HepG2 (cell line): ENCODE results near the gene MYLK. TPM values are rescaled to one million over a fixed set of nuclear protein-coding genes. Genes with fewer than 3 reads are reported as not detected.

Source experiments
- ATAC-seq: fragments of 200-7000 bp; cut with Tn5 transposase; 3 replicates; pipeline ENCODE4 v1.9.1; 2020; ENCODE audit warnings: mild to moderate bottlenecking, moderate library complexity
- BruUV-seq: library from RNA; stranded (reverse); fragments of 400-500 nt; replicated peaks from 2 replicates; lab custom pipeline; 2021; lab: Mats Ljungman, UMichigan
- CTCF ChIA-PET: fragments of 300-600 bp; formaldehyde crosslinking; extraction: SDS; loops from one replicate; lab custom pipeline; 2021; ENCODE audit warnings: low total read pairs, inconsistent platforms, low intra/inter-chr PET ratio; lab: Yijun Ruan, JAX
- POLR2A ChIA-PET: fragments of 350-600 bp; sonication (Branson Sonifier 250); formaldehyde crosslinking; loops from one replicate; lab custom pipeline; 2020; ENCODE audit warnings: antibody characterized with exemption, inconsistent platforms; lab: Yijun Ruan, JAX
- DNase-seq: peaks from one replicate; pipeline ENCODE4 v3.0.0-alpha.2; 2015; ENCODE audit warnings: low spot score
- FAIRE-seq: peaks from 3 replicates; lab custom pipeline; 2011; peaks lifted over from hg19 to GRCh38; lab: Jason Lieb, UNC
- H2AFZ ChIP-seq: one replicate; pipeline ENCODE4 v1.6.1; 2011; ENCODE audit warnings: low read length, inconsistent platforms
- H3K27ac ChIP-seq: fragments of 300-600 bp; 3 replicates; pipeline ENCODE4 v1.8.0; 2011; ENCODE audit warnings: mixed run types, mild to moderate bottlenecking, mixed read lengths, low read length, inconsistent platforms; ENCODE audit not compliant: insufficient read depth; ENCODE audit errors: extremely low read length
- H3K27me3 ChIP-seq, 2 experiments: fragments of 200-600 bp in 1 of 2; 2 replicates in 1 of 2; 3 replicates in 1 of 2; pipeline versions ENCODE4 v1.6.0 to v1.8.0; 2011; ENCODE audit warnings: low read length in 2 of 2, mild to moderate bottlenecking in 2 of 2, moderate library complexity in 2 of 2, inconsistent platforms in 1 of 2; ENCODE audit not compliant: insufficient read depth in 2 of 2, control insufficient read depth in 1 of 2
- H3K36me3 ChIP-seq, 2 experiments: fragments of 200-600 bp in 1 of 2; replicated peaks in 1 of 2; 2 replicates in 1 of 2; 3 replicates in 1 of 2; pipeline versions ENCODE4 v1.5.1 to v1.8.0; 2011; ENCODE audit warnings: low read length in 2 of 2, inconsistent platforms in 1 of 2; ENCODE audit not compliant: insufficient read depth in 2 of 2, control insufficient read depth in 1 of 2
- H3K4me1 ChIP-seq: 2 replicates; pipeline ENCODE4 v1.5.1; 2012; ENCODE audit warnings: low read length, inconsistent platforms; ENCODE audit not compliant: insufficient read depth
- H3K4me2 ChIP-seq: 2 replicates; pipeline ENCODE4 v1.6.0; 2011; ENCODE audit warnings: low read depth, low read length, inconsistent platforms
- H3K4me3 ChIP-seq, 3 experiments: fragments of 200-600 bp in 1 of 3; sonication (generic), shearing (Covaris generic) in 1 of 3; replicated peaks in 1 of 3; 2 replicates each; pipeline ENCODE4 v1.5.1; 2011 to 2016; ENCODE audit warnings: low read length in 3 of 3, inconsistent platforms in 2 of 3, low read depth in 2 of 3, mild to moderate bottlenecking in 2 of 3, control low read depth in 1 of 3, mixed read lengths in 1 of 3; ENCODE audit not compliant: insufficient read depth in 1 of 3
- H3K79me2 ChIP-seq: one replicate; pipeline ENCODE4 v1.6.1; 2011; ENCODE audit warnings: low read length, inconsistent platforms; ENCODE audit not compliant: insufficient read depth
- H3K9ac ChIP-seq: 2 replicates; pipeline ENCODE4 v1.6.0; 2011; ENCODE audit warnings: mild to moderate bottlenecking, low read depth, low read length, inconsistent platforms; ENCODE audit not compliant: insufficient read depth
- H3K9me3 ChIP-seq: 2 replicates; pipeline ENCODE4 v1.5.1; 2012; ENCODE audit warnings: mild to moderate bottlenecking, low read length
- H4K20me1 ChIP-seq: 2 replicates; pipeline ENCODE4 v1.6.0; 2011; ENCODE audit warnings: inconsistent platforms, mild to moderate bottlenecking, low read length, moderate library complexity; ENCODE audit not compliant: insufficient read depth
- GZF1 ChIP-seq: sonication (generic); formaldehyde crosslinking; IDR thresholded peaks from 2 replicates; pipeline ENCODE4 v1.5.1; 2020; ENCODE audit warnings: mild to moderate bottlenecking, missing genetic modification reagents
- HCFC1 ChIP-seq: fragments of 150-350 bp; IDR thresholded peaks from 2 replicates; pipeline ENCODE4 v1.6.1; 2014; ENCODE audit warnings: low read depth, low read length
- HDAC1 ChIP-seq: sonication (generic); formaldehyde crosslinking; IDR thresholded peaks from 2 replicates; pipeline ENCODE4 v1.5.1; 2020; ENCODE audit warnings: mild to moderate bottlenecking, missing genetic modification reagents
- RFX1 ChIP-seq: fragments of 450-650 bp; IDR thresholded peaks from 2 replicates; pipeline ENCODE4 v1.6.1; 2017
- SMC3 ChIP-seq: IDR thresholded peaks from 2 replicates; pipeline ENCODE4 v1.6.1; 2011; ENCODE audit warnings: low read length, improper control_type of control experiment
- SSRP1 ChIP-seq: IDR thresholded peaks from 2 replicates; pipeline ENCODE4 v1.6.1; 2016; ENCODE audit warnings: control low read depth
- YEATS2 ChIP-seq: sonication (generic); formaldehyde crosslinking; IDR thresholded peaks from 2 replicates; pipeline ENCODE4 v1.4.0; 2020; ENCODE audit warnings: missing genetic modification reagents, borderline replicate concordance
- ZNF777 ChIP-seq: sonication (generic); formaldehyde crosslinking; IDR thresholded peaks from 2 replicates; pipeline ENCODE4 v1.4.0; 2020; ENCODE audit warnings: missing genetic modification reagents
- ZNF883 ChIP-seq: sonication (generic); formaldehyde crosslinking; IDR thresholded peaks from 2 replicates; pipeline ENCODE4 v1.5.1; 2020; ENCODE audit warnings: mild to moderate bottlenecking, missing genetic modification reagents; ENCODE audit errors: not compliant biosample characterization
- ZZZ3 ChIP-seq: sonication (generic); formaldehyde crosslinking; IDR thresholded peaks from 2 replicates; pipeline ENCODE4 v1.4.0; 2020; ENCODE audit warnings: missing genetic modification reagents, mild to moderate bottlenecking, borderline replicate concordance
- WGBS: methylation state at CpG from one replicate; pipeline ENCODE4 v1.1.6; 2017; ENCODE audit warnings: low lambda C conversion rate; 5-methylcytosine and 5-hydroxymethylcytosine counted together
- in situ Hi-C: cut with HindIII; loops from 2 replicates; pipeline ENCODE4 v1.10.0; 2017; ENCODE audit warnings: low pct_unique_long_range_greater_than_20kb; ENCODE audit not compliant: extremely low pct_ligation_motif_present
- intact Hi-C: fragments of 100-400 bp; cut with micrococcal nuclease; formaldehyde crosslinking; loops from one replicate; pipeline ENCODE4 v1.10.0; 2022; ENCODE audit not compliant: unreplicated experiment
- polyA plus RNA-seq, 8 experiments: library from polyadenylated mRNA; depleted of rRNA in 3 of 8; stranded (reverse) in 7 of 8; unstranded in 1 of 8; fragments of >200 nt; fragmentation: Illumina TruSeq in 4 of 8; extraction: Trizol in 4 of 8; gene quantifications; 2 replicates each; pipeline versions ENCODE4 v1.2.1 to v1.2.3, GENCODE V29; 2011 to 2016; ENCODE audit warnings: low read depth in 4 of 8, missing spikeins in 1 of 8, mixed read lengths in 1 of 8; ENCODE audit not compliant: insufficient read depth in 1 of 8
- total RNA-seq, 5 experiments: library from RNA; depleted of rRNA; stranded (reverse); fragments of >200 nt; fragmentation: Illumina TruSeq; extraction: Trizol; gene quantifications; 2 replicates each; pipeline ENCODE4 v1.2.3, GENCODE V29; 2016; ENCODE audit warnings: low read depth in 1 of 5
- TF ChIP-seq, protein P1 (sequence below): sonication (generic); formaldehyde crosslinking; IDR thresholded peaks from 2 replicates; pipeline ENCODE4 v1.4.0; 2020; ENCODE audit warnings: missing genetic modification reagents, borderline replicate concordance
- TF ChIP-seq, protein P2 (sequence below): sonication (generic); formaldehyde crosslinking; conservative IDR thresholded peaks from 2 replicates; pipeline ENCODE4 v1.5.0; 2020; ENCODE audit warnings: missing genetic modification reagents
- TF ChIP-seq, protein P3 (sequence below): IDR thresholded peaks from 2 replicates; pipeline ENCODE4 v1.6.1; 2016; ENCODE audit warnings: mild to moderate bottlenecking

The MYLK gene
- total and polyA plus RNA-seq, 2 of the 13 experiments (the other 11 are each of a cell fraction or from before 2014, with no cell fraction given): 10.6 to 34.9 TPM

DNA sequence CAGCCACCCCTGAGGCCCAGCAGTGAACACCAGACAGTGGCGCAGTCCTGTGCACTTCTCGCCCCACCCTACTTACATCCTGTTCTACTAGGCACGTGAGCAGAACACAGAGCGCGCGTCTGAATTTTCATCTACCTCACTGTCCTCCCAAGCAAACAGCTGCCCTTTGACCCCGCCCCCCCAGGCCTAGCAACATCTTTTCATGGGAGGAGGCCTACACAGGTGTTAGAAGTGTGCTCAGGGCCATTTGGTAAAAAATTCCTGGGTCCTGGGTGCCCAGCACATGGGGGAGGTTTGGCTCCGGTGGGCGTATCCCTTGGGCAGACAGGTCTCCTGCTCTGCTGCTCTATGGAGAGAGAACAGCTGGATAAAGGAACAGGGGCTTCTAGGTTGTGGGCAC is 95.0 kb downstream of the MYLK start:
- H3K4me3 ChIP-seq: no peak overlapping the region
- POLR2A ChIA-PET: interaction anchor here (1.5 kb wide), 1 partner anchor 19 kb away, joined by 3 read pairs; no protein-coding TSS in a partner anchor
- CTCF ChIA-PET: no interaction called here

DNA sequence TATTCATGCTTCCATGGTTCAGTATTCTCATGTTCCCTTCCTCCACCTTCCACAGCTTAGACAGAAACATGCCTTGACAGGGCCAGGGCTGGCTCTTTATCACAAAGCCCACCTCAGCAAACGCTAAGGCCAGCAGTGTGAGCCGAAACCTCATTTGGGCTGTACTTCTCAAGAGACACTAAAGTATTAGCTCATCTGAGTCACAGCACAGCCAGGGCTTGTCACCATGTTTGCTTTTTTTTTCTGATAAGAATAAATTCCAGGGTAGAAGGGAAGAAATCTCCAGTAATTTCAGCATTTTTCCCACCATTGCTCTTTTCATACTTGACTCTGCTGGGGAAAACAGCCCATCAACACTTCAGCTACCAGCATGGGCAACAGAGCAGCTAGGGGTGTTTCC is 95.4 kb downstream of the MYLK start:
- no peak overlapping the region for H3K9ac ChIP-seq
- in situ Hi-C loops (no loop called here), intact Hi-C loops (no loop called here)
- FAIRE-seq: no peak
- H3K4me1 ChIP-seq: peaks cover 31% of the 10 kb centered on the region
- CTCF ChIA-PET: no interaction called here
- no peak for DNase-seq
- ATAC-seq: no peak; the same call in 2 of the 3 replicates
- H3K36me3 ChIP-seq: peaks cover 15 to 42% of the 10 kb centered on the region in 2 experiments
- no peak overlapping the region for H3K4me2 ChIP-seq
- POLR2A ChIA-PET: interaction anchor here (1.5 kb wide), 1 partner anchor 19 kb away, joined by 3 read pairs; no protein-coding TSS in a partner anchor
- H4K20me1 ChIP-seq: no peaks in the 10 kb centered on the region
- no peaks in the 10 kb centered on the region for H3K79me2 ChIP-seq
- H3K27ac ChIP-seq: no peak overlapping the region
- no TSS peak for BruUV-seq
- H3K9me3 ChIP-seq: no peaks in the 10 kb centered on the region
- WGBS: 89% methylated on average over 2 of the region's 2 CpGs
- no peaks in the 10 kb centered on the region for H3K27me3 ChIP-seq
- H2AFZ ChIP-seq: no peak overlapping the region
- H3K4me3 ChIP-seq: no peak overlapping the region
- no peak for TF ChIP-seq YEATS2 (CRISPR knock-in tag)
- TF ChIP-seq, protein P1, sequence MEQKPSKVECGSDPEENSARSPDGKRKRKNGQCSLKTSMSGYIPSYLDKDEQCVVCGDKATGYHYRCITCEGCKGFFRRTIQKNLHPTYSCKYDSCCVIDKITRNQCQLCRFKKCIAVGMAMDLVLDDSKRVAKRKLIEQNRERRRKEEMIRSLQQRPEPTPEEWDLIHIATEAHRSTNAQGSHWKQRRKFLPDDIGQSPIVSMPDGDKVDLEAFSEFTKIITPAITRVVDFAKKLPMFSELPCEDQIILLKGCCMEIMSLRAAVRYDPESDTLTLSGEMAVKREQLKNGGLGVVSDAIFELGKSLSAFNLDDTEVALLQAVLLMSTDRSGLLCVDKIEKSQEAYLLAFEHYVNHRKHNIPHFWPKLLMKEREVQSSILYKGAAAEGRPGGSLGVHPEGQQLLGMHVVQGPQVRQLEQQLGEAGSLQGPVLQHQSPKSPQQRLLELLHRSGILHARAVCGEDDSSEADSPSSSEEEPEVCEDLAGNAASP: no peak
- no peak for TF ChIP-seq ZNF777 (CRISPR knock-in tag)
- no peak for TF ChIP-seq RFX1
- TF ChIP-seq, protein P2, sequence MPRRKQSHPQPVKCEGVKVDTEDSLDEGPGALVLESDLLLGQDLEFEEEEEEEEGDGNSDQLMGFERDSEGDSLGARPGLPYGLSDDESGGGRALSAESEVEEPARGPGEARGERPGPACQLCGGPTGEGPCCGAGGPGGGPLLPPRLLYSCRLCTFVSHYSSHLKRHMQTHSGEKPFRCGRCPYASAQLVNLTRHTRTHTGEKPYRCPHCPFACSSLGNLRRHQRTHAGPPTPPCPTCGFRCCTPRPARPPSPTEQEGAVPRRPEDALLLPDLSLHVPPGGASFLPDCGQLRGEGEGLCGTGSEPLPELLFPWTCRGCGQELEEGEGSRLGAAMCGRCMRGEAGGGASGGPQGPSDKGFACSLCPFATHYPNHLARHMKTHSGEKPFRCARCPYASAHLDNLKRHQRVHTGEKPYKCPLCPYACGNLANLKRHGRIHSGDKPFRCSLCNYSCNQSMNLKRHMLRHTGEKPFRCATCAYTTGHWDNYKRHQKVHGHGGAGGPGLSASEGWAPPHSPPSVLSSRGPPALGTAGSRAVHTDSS: no peak
- TF ChIP-seq SSRP1: no peak
- TF ChIP-seq ZZZ3: no peak
- TF ChIP-seq ZNF883 (CRISPR knock-in tag): no peak
- no peak for TF ChIP-seq GZF1 (CRISPR knock-in tag)
- no peak for TF ChIP-seq HDAC1 (CRISPR knock-in tag)
- no peak for TF ChIP-seq HCFC1
- TF ChIP-seq SMC3: no peak

More for the DNA sequence above, 95.0 kb downstream of the MYLK start:
- Histone ChIP-seq H3K4me1 (peaks cover 30% of the 10 kb centered on the region), H3K79me2 (no peaks in the 10 kb centered on the region), H3K36me3 (peaks cover 15 to 42% of the 10 kb centered on the region in 2 experiments), H3K27me3 (no peaks in the 10 kb centered on the region), H3K9me3 (no peaks in the 10 kb centered on the region), H3K9ac (no peak overlapping the region), H3K27ac (no peak overlapping the region), H3K4me2 (no peak overlapping the region), H2AFZ (no peak overlapping the region), H4K20me1 (no peaks in the 10 kb centered on the region)
- in situ Hi-C loops: no loop called here
- ATAC-seq (no peak), FAIRE-seq (no peak), DNase-seq (no peak)
- WGBS: 96% methylated on average over 9 of the region's 9 CpGs
- TF ChIP-seq, protein P3, sequence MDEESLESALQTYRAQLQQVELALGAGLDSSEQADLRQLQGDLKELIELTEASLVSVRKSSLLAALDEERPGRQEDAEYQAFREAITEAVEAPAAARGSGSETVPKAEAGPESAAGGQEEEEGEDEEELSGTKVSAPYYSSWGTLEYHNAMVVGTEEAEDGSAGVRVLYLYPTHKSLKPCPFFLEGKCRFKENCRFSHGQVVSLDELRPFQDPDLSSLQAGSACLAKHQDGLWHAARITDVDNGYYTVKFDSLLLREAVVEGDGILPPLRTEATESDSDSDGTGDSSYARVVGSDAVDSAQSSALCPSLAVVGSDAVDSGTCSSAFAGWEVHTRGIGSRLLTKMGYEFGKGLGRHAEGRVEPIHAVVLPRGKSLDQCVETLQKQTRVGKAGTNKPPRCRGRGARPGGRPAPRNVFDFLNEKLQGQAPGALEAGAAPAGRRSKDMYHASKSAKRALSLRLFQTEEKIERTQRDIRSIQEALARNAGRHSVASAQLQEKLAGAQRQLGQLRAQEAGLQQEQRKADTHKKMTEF (CRISPR knock-in tag): no peak
- no TSS peak for BruUV-seq
- intact Hi-C loops: no loop called here
